ENCODE data around the gene PA2G4. TPM values are rescaled to one million over a fixed set of nuclear protein-coding genes. Genes with fewer than 3 reads are reported as not detected.

The PA2G4 gene
- total and polyA plus RNA-seq, 2 donors (not counting 3 experiments of a cell fraction or from before 2014, with no cell fraction given): 121 to 188 TPM

DNA sequence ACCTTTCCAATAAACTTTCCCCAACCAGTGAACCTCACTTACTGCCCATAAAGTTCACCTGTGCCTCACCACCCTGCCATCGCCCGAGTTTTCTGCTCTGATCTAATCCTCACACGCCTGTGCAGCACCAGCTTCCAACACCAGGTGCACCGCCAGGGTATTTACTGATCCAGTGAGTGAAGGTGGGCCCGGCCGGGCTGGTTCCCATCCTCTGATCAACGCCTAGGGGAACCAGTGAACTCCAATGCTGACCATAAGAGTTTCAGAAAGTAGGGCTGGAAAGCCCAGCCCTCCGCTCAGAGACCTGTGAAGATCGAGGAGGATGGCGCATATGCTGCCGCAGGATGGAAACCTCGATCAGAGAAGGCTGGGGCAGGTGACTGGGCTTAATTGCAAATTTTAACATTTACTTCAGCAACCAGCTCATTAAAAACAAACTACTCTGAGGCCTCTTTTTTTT, 47.3 kb downstream of the PA2G4 start:
- Histone ChIP-seq H3K9ac (replicated peaks; ENCODE audit: extremely low read depth, insufficient read depth, low read length) (peak overlapping the region; percentile 76), H2AFZ (ENCODE audit: low read depth, low read length) (peak overlapping the region; percentile 63), H3K4me1 (ENCODE audit: control insufficient read depth, extremely low read depth, insufficient read depth, low read length) (peaks cover 21% of the 10 kb centered on the region), H3K9me3 (replicated peaks; ENCODE audit: control insufficient read depth, insufficient read depth, low read length) (no peaks in the 10 kb centered on the region), H3K36me3 (ENCODE audit: control insufficient read depth in 2 of 2, extremely low read depth in 1 of 2, insufficient read depth in 2 of 2, low read length in 2 of 2) (peaks cover 0 to 7% of the 10 kb centered on the region in 2 experiments), H3K27ac (ENCODE audit: insufficient read depth, low read depth, low read length) (peak overlapping the region; percentile 51), H3K79me2 (ENCODE audit: control insufficient read depth, insufficient read depth, low read length) (peaks cover 4% of the 10 kb centered on the region), H3K4me2 (ENCODE audit: insufficient read depth, low read length) (peak overlapping the region; percentile 58), H4K20me1 (replicated peaks; ENCODE audit: control insufficient read depth, extremely low read depth, insufficient read depth, low read length) (no peaks in the 10 kb centered on the region), H3K9me1 (replicated peaks; ENCODE audit: control insufficient read depth, extremely low read depth, insufficient read depth, low read length) (no peaks in the 10 kb centered on the region), H3K27me3 (ENCODE audit: control insufficient read depth in 2 of 2, insufficient read depth in 2 of 2, low read length in 2 of 2) (no peaks in the 10 kb centered on the region), H3K4me3 (replicated peaks in 1 of 3; ENCODE audit: insufficient read depth in 1 of 3, low read depth in 1 of 3, low read length in 3 of 3) (peak overlapping the region; percentile 60 to 78 (median 71))
- DNase-seq (ENCODE audit: low read depth, low spot score) (no peak), FAIRE-seq (no peak)
- TF ChIP-seq MYC (IDR thresholded peaks at IDR 0.05; ENCODE audit: low read depth, low read length): no peak
- TF ChIP-seq, protein P1, sequence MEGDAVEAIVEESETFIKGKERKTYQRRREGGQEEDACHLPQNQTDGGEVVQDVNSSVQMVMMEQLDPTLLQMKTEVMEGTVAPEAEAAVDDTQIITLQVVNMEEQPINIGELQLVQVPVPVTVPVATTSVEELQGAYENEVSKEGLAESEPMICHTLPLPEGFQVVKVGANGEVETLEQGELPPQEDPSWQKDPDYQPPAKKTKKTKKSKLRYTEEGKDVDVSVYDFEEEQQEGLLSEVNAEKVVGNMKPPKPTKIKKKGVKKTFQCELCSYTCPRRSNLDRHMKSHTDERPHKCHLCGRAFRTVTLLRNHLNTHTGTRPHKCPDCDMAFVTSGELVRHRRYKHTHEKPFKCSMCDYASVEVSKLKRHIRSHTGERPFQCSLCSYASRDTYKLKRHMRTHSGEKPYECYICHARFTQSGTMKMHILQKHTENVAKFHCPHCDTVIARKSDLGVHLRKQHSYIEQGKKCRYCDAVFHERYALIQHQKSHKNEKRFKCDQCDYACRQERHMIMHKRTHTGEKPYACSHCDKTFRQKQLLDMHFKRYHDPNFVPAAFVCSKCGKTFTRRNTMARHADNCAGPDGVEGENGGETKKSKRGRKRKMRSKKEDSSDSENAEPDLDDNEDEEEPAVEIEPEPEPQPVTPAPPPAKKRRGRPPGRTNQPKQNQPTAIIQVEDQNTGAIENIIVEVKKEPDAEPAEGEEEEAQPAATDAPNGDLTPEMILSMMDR (IDR thresholded peaks at IDR 0.05; ENCODE audit: extremely low read depth in 1 of 2, insufficient read depth in 1 of 2, low read depth in 1 of 2, low read length in 2 of 2): peak; percentile 26 to 27
- TSS peak; percentile 79 for BruUV-seq (replicated peaks)
- dilution Hi-C loops (cut with MboI; ENCODE audit: extremely low pct_ligation_motif_present, low sequenced_read_pairs): no loop called here
- POLR2A ChIA-PET: no interaction called here
- intact Hi-C loops (cut with micrococcal nuclease): loop anchor here (1.0 kb wide), 1 partner anchor 23 kb away; the partner anchor contains the start of gene ESYT1
- CTCF ChIA-PET: interaction anchor here (1.4 to 1.8 kb wide), 3 partner anchors 8 to 38 kb away, joined by 4 to 5 read pairs (median 5); partner anchors contain the start of genes ESYT1 and SMARCC2

DNA sequence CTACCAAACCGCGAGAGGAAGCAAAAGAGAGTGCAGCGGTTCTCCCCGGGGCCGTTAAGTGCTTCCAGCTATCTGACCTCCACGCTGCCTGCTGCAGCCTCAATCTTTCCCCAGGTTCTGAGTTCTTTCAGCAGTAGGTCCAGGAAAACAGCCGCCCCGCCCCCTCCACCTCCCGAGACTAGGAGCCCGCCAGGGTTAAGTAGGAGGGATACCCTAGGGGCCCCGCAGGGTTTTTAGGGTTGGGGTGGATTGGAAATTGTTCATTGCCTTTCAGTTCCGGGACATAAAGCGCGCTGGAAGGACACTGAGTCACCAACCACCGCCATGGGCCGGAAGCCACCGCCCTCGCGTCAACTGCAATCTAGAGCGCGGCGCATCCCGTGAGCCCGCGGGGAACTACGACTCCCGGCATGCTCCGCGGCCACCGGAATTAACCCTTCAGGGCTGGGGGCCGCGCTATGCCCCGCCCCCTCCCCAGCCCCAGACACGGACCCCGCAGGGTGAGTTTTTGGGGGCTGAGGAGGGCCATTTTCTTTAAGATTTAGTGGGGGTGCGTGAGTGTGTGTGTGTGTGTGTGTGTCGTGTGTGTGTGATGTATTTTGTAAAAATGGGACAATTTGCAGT, 47.9 kb downstream of the PA2G4 start, which contains the start of gene MYL6B:
Gene MYL6B, plus strand, starts transcription at position 456 of the 624 bp plus-strand sequence. CDS start 1,332 bp downstream, outside the sequence.
- H4K20me1 ChIP-seq (replicated peaks; ENCODE audit: control insufficient read depth, extremely low read depth, insufficient read depth, low read length): no peaks in the 10 kb centered on the region
- peak; percentile 98 for FAIRE-seq
- TF ChIP-seq, protein P1 (IDR thresholded peaks at IDR 0.05; ENCODE audit: extremely low read depth in 1 of 2, insufficient read depth in 1 of 2, low read depth in 1 of 2, low read length in 2 of 2): no peak
- TF ChIP-seq EZH2 (IDR thresholded peaks at IDR 0.05; ENCODE audit: borderline replicate concordance, low read depth, low read length, severe bottlenecking) (no peak), POLR2A (IDR thresholded peaks at IDR 0.05; ENCODE audit: low read depth, low read length) (peak; percentile 50), POLR2AphosphoS5 (IDR thresholded peaks at IDR 0.05; ENCODE audit: insufficient read depth, low read depth, low read length) (peak; percentile 56), FOS (IDR thresholded peaks at IDR 0.05; ENCODE audit: borderline replicate concordance, insufficient read depth, low read length) (peak; percentile 88), MYC (IDR thresholded peaks at IDR 0.05; ENCODE audit: low read depth, low read length) (peak; percentile 79), JUN (IDR thresholded peaks at IDR 0.05; ENCODE audit: borderline replicate concordance, insufficient read depth, insufficient read length, low read depth) (peak; percentile 35)
- TF ChIP-seq, protein P2, sequence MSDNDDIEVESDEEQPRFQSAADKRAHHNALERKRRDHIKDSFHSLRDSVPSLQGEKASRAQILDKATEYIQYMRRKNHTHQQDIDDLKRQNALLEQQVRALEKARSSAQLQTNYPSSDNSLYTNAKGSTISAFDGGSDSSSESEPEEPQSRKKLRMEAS (IDR thresholded peaks at IDR 0.05; ENCODE audit: insufficient read depth, insufficient read length): no peak
- BruUV-seq (replicated peaks): no TSS peak
- peak within 1 kb of the TSS; percentile 71 for H3K4me2 ChIP-seq (ENCODE audit: insufficient read depth, low read length)
- peak within 1 kb of the TSS; percentile 51 for H3K27ac ChIP-seq (ENCODE audit: insufficient read depth, low read depth, low read length)
- peak within 1 kb of the TSS; percentile 76 for H3K9ac ChIP-seq (replicated peaks; ENCODE audit: extremely low read depth, insufficient read depth, low read length)
- peaks cover 4% of the 10 kb centered on the region for H3K79me2 ChIP-seq (ENCODE audit: control insufficient read depth, insufficient read depth, low read length)
- peak within 1 kb of the TSS; percentile 60 to 78 (median 71) for H3K4me3 ChIP-seq (replicated peaks in 1 of 3; ENCODE audit: insufficient read depth in 1 of 3, low read depth in 1 of 3, low read length in 3 of 3)
- peaks cover 17% of the 10 kb centered on the region for H3K4me1 ChIP-seq (ENCODE audit: control insufficient read depth, extremely low read depth, insufficient read depth, low read length)
- H3K27me3 ChIP-seq (ENCODE audit: control insufficient read depth in 2 of 2, insufficient read depth in 2 of 2, low read length in 2 of 2): no peaks in the 10 kb centered on the region
- H3K9me1 ChIP-seq (replicated peaks; ENCODE audit: control insufficient read depth, extremely low read depth, insufficient read depth, low read length): no peaks in the 10 kb centered on the region
- intact Hi-C loops (cut with micrococcal nuclease) (loop anchor here (1.0 kb wide), 1 partner anchor 24 kb away; the partner anchor contains the start of gene ESYT1), dilution Hi-C loops (cut with MboI; ENCODE audit: extremely low pct_ligation_motif_present, low sequenced_read_pairs) (no loop called here)
- DNase-seq (ENCODE audit: low read depth, low spot score): peak; percentile 91
- H3K9me3 ChIP-seq (replicated peaks; ENCODE audit: control insufficient read depth, insufficient read depth, low read length): no peaks in the 10 kb centered on the region
- CTCF ChIA-PET: interaction anchor here (1.4 to 1.8 kb wide), 3 partner anchors 9 to 37 kb away, joined by 4 to 5 read pairs (median 5); partner anchors contain the start of genes ESYT1 and SMARCC2
- POLR2A ChIA-PET: no interaction called here
- H3K36me3 ChIP-seq (ENCODE audit: control insufficient read depth in 2 of 2, extremely low read depth in 1 of 2, insufficient read depth in 2 of 2, low read length in 2 of 2): peaks cover 0 to 7% of the 10 kb centered on the region in 2 experiments
- H2AFZ ChIP-seq (ENCODE audit: low read depth, low read length): peak within 1 kb of the TSS; percentile 63
